Nephron progenitor cell (in vitro differentiated cells): ENCODE measurements around the gene CEMIP2.

ENCODE experiments used
- DNase-seq: peaks from one replicate; pipeline ENCODE4 v3.0.0; 2021
- H3K27ac Mint-ChIP-seq: 2 replicates; pipeline ENCODE4 v1.8.0; 2021; ENCODE audit warnings: mild to moderate bottlenecking, moderate library complexity, mixed read lengths
- H3K27me3 Mint-ChIP-seq: 2 replicates; pipeline ENCODE4 v1.8.0; 2021; ENCODE audit warnings: mild to moderate bottlenecking, low read depth, mixed read lengths; ENCODE audit not compliant: poor library complexity
- H3K36me3 Mint-ChIP-seq: 2 replicates; pipeline ENCODE4 v1.8.0; 2021; ENCODE audit warnings: low read depth, mixed read lengths
- H3K4me1 Mint-ChIP-seq: 2 replicates; pipeline ENCODE4 v1.8.0; 2021; ENCODE audit warnings: mixed read lengths
- H3K4me3 Mint-ChIP-seq: 2 replicates; pipeline ENCODE4 v1.8.0; 2021; ENCODE audit warnings: mild to moderate bottlenecking, moderate library complexity, mixed read lengths
- H3K9me3 Mint-ChIP-seq: 2 replicates; pipeline ENCODE4 v1.8.0; 2021; ENCODE audit warnings: mild to moderate bottlenecking, moderate library complexity, mixed read lengths
- TF ChIP-seq, protein P1 (sequence below): fragments of 200-600 bp; sonication (generic); IDR thresholded peaks from 2 replicates; pipeline ENCODE4 v1.5.0; 2021; ENCODE audit warnings: antibody characterized with exemption

The CEMIP2 gene

DNA sequence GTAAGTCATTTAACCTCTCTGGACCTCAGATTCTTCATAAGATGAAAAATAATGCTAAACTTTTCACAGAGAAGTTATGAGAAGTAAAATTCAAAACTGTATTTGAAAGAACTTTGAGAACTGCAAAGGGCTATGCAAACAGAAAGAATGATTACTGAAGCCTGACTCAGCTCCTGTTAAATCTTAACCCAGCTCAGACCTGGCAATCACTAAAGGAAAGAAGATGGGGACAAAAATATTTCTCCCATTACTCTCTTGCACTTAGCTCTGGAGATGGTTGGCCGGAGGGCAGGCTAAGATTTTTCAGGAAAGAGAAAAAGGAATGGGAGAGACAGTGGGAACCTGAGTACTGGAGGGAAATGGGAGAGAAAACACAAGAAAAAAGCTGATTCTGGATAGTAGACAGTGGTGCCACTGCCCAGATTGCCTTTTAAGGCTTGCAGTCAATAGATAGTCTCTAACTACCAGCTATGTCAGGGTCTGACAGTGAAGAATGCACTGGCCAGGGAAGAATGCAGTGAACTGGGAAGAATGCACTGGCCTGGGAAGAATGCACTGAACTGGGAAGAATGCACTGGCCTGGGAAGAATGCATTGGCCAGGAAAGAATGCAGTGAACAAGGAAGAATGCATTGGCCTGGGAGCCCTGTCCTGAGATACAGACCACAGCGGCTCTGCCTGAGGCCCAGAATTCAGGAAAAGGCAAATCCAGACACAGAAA lies 25.2 kb upstream of the CEMIP2 start:
- no peak overlapping the region for H3K4me3 Mint-ChIP-seq

DNA sequence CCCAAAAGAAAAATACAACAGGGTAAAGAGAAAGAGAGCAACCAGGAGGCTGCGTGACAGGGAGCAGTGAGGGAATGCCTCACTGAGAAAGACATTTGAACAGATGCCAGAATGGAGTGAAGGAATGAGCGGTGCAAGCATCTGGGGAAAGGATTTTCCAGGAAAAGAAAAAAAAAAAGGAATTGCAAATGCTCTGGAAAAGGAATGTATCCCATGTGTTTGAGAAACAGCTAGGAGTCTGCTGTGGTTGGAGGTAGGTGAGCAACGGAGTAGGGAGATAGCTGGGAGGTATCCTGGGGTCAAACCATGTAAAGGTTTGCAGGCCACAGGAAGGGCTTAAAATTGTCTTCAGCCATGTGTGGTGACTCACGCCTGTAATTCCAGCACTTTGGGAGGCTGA lies 23.6 kb upstream of the CEMIP2 start:
- Mint-ChIP-seq H3K9me3 (no peaks in the 10 kb centered on the region), H3K27ac (no peak overlapping the region), H3K27me3 (peaks cover 5% of the 10 kb centered on the region), H3K36me3 (no peaks in the 10 kb centered on the region), H3K4me3 (no peak overlapping the region), H3K4me1 (no peaks in the 10 kb centered on the region)
- DNase-seq: no peak
- TF ChIP-seq, protein P1, sequence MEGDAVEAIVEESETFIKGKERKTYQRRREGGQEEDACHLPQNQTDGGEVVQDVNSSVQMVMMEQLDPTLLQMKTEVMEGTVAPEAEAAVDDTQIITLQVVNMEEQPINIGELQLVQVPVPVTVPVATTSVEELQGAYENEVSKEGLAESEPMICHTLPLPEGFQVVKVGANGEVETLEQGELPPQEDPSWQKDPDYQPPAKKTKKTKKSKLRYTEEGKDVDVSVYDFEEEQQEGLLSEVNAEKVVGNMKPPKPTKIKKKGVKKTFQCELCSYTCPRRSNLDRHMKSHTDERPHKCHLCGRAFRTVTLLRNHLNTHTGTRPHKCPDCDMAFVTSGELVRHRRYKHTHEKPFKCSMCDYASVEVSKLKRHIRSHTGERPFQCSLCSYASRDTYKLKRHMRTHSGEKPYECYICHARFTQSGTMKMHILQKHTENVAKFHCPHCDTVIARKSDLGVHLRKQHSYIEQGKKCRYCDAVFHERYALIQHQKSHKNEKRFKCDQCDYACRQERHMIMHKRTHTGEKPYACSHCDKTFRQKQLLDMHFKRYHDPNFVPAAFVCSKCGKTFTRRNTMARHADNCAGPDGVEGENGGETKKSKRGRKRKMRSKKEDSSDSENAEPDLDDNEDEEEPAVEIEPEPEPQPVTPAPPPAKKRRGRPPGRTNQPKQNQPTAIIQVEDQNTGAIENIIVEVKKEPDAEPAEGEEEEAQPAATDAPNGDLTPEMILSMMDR: no peak

More for the DNA sequence above, 25.2 kb upstream of the CEMIP2 start:
- Mint-ChIP-seq H3K27ac (no peak overlapping the region), H3K4me1 (no peaks in the 10 kb centered on the region), H3K9me3 (no peaks in the 10 kb centered on the region), H3K27me3 (peaks cover 5% of the 10 kb centered on the region), H3K36me3 (no peaks in the 10 kb centered on the region)
- TF ChIP-seq, protein P1: no peak
- DNase-seq: peak; percentile 11

DNA sequence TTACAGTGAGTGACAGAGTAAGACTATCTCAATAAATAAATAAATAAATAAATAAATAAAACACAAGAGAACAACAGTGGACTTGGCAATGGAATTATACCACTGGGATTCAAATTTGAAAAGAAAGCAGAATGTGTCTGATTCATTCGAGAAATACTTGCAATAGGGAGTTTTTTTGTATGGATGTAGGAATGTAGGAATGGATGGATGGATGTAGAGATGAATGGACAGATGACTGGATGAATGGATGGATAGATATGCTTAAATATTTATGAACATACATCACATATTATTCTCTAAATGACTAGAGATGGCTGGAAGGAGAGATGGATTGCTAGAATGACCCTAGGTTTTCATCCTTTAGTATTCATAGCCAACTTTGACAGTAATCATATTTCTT lies 22.0 kb upstream of the CEMIP2 start:
- no peaks in the 10 kb centered on the region for H3K36me3 Mint-ChIP-seq
- no peaks in the 10 kb centered on the region for H3K4me1 Mint-ChIP-seq
- no peak overlapping the region for H3K27ac Mint-ChIP-seq
- DNase-seq: no peak
- TF ChIP-seq, protein P1: no peak
- H3K9me3 Mint-ChIP-seq: no peaks in the 10 kb centered on the region
- no peak overlapping the region for H3K4me3 Mint-ChIP-seq
- peaks cover 5% of the 10 kb centered on the region for H3K27me3 Mint-ChIP-seq

DNA sequence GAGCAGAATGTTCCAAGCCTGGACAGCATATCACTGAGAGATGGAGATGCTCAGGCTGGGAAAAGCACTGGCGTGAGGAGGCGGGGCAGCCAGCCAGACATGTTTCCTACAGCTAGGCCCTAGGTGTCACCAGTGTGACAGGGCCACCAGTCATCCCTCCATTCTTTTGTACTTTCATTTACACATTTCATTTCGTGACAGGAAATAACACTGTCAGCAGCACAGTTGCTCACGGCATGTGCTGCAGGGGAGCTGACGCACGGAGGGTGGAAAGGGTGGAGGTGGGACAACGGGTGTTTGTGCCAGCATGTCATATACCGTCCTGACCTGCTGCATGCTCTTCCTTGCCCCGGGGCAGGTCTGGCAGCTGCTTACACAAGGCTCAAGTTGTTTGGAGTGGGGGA lies 14.8 kb upstream of the CEMIP2 start:
- TF ChIP-seq, protein P1: no peak
- Mint-ChIP-seq H3K9me3 (no peaks in the 10 kb centered on the region), H3K4me3 (no peak overlapping the region), H3K36me3 (no peaks in the 10 kb centered on the region), H3K27ac (no peak overlapping the region), H3K4me1 (no peaks in the 10 kb centered on the region), H3K27me3 (peaks cover 2% of the 10 kb centered on the region)
- no peak for DNase-seq

DNA sequence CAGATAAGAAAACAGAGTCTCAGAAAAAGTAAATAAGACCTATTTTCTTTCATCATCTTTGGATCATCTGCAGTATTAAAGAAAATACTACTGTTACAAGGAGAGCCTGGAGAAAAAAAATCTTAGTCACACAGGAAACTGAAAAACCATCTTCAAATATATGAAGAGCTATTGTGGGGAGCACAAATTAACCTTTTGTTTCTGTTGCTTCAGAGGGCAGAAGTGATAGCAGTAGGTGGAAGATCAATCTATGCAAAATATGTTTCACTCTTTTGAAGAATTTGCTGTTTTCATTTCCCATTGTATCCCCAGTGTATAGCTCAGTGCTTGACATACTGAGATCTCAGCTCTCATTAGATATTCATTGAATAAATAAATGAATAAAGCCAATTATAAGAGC lies 13.1 kb upstream of the CEMIP2 start:
- TF ChIP-seq, protein P1: no peak
- H3K36me3 Mint-ChIP-seq: no peaks in the 10 kb centered on the region
- H3K4me3 Mint-ChIP-seq: no peak overlapping the region
- H3K27ac Mint-ChIP-seq: no peak overlapping the region
- no peak for DNase-seq
- no peaks in the 10 kb centered on the region for H3K9me3 Mint-ChIP-seq
- H3K4me1 Mint-ChIP-seq: no peaks in the 10 kb centered on the region
- peaks cover 2% of the 10 kb centered on the region for H3K27me3 Mint-ChIP-seq

DNA sequence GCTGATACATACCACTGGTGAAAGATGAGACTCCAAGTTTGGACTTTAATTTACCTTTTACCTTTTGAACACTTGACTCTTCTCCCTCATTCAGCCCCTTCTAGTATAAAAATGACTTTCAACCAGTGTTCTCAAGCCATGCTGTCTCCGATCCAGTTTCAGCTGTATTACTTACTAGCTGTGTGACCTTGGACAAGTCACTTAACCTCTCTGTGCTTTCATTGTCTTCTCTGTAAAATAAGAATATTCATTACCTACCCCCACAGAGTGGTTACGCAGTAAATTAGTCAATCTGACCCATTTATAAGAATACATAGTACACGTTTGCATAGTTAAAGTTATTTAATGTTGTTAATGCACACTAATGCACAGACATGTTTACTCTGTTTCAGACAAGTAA lies 12.6 kb upstream of the CEMIP2 start:
- TF ChIP-seq, protein P1: no peak
- Mint-ChIP-seq H3K36me3 (no peaks in the 10 kb centered on the region), H3K4me1 (no peaks in the 10 kb centered on the region), H3K4me3 (no peak overlapping the region), H3K9me3 (no peaks in the 10 kb centered on the region), H3K27ac (no peak overlapping the region), H3K27me3 (peaks cover 2% of the 10 kb centered on the region)
- no peak for DNase-seq
